Common myeloid progenitor, CD34-positive (primary cell): ENCODE results near the gene CEACAM16.

Source experiments
- CTCF ChIA-PET: fragments of 350-600 bp; sonication (Branson Sonifier 250); formaldehyde crosslinking; loops from one replicate; lab custom pipeline; 2021; ENCODE audit warnings: antibody characterized with exemption; lab: Charles Lee
- POLR2A ChIA-PET: fragments of 350-600 bp; sonication (Branson Sonifier 250); formaldehyde crosslinking; loops from one replicate; lab custom pipeline; 2021; ENCODE audit warnings: antibody characterized with exemption; lab: Charles Lee
- DNase-seq, 3 donors: peaks; one replicate each; pipeline versions ENCODE4 v3.0.0 to v3.0.0-alpha.2; 2013
- H3K27ac ChIP-seq, 2 experiments: 1 replicate in 1 of 2; 2 replicates in 1 of 2; pipeline ENCODE4 v1.7.0; 2013; ENCODE audit warnings: inconsistent platforms in 2 of 2, low read length in 2 of 2, mild to moderate bottlenecking in 2 of 2, low read depth in 1 of 2, moderate library complexity in 1 of 2; ENCODE audit not compliant: severe bottlenecking in 2 of 2, insufficient read depth in 1 of 2, poor library complexity in 1 of 2
- H3K27me3 ChIP-seq, 5 experiments: replicated peaks in 2 of 5; 1 replicate in 3 of 5; 2 replicates in 2 of 5; pipeline versions ENCODE4 v1.6.1 to v1.7.0; 2013; ENCODE audit warnings: low read length in 4 of 5, mild to moderate bottlenecking in 2 of 5, moderate library complexity in 2 of 5, inconsistent platforms in 1 of 5; ENCODE audit not compliant: insufficient read depth in 5 of 5, control insufficient read depth in 4 of 5
- H3K36me3 ChIP-seq, 4 experiments: 1 replicate in 2 of 4; 2 replicates in 2 of 4; pipeline versions ENCODE4 v1.6.1 to v1.7.0; 2013; ENCODE audit warnings: low read length in 3 of 4, control low read depth in 1 of 4, mild to moderate bottlenecking in 1 of 4; ENCODE audit not compliant: control insufficient read depth in 4 of 4, insufficient read depth in 4 of 4
- H3K4me1 ChIP-seq, 4 experiments: 1 replicate in 3 of 4; 2 replicates in 1 of 4; pipeline versions ENCODE4 v1.6.1 to v1.7.1; 2013; ENCODE audit warnings: low read length in 3 of 4, mild to moderate bottlenecking in 3 of 4, control low read depth in 1 of 4, inconsistent platforms in 1 of 4, moderate library complexity in 1 of 4; ENCODE audit not compliant: control insufficient read depth in 4 of 4, insufficient read depth in 4 of 4; ENCODE audit errors: control extremely low read depth in 1 of 4
- H3K4me3 ChIP-seq, 7 experiments: 1 replicate in 4 of 7; 2 replicates in 3 of 7; pipeline versions ENCODE4 v1.5.1 to v1.7.0; 2013; ENCODE audit warnings: mild to moderate bottlenecking in 7 of 7, low read length in 6 of 7, moderate library complexity in 6 of 7, inconsistent platforms in 2 of 7, low read depth in 2 of 7, control low read depth in 1 of 7; ENCODE audit not compliant: insufficient read depth in 4 of 7, control insufficient read depth in 1 of 7; ENCODE audit errors: extremely low read depth in 1 of 7
- H3K9me3 ChIP-seq, 5 experiments: 1 replicate in 4 of 5; 2 replicates in 1 of 5; pipeline versions ENCODE4 v1.6.1 to v1.7.1; 2013; ENCODE audit warnings: low read length in 4 of 5, mild to moderate bottlenecking in 2 of 5, inconsistent platforms in 1 of 5, low read depth in 1 of 5, moderate library complexity in 1 of 5; ENCODE audit not compliant: control insufficient read depth in 4 of 5, insufficient read depth in 2 of 5; ENCODE audit errors: control extremely low read depth in 1 of 5
- WGBS: methylation state at CpG from one replicate; pipeline ENCODE4 v1.1.5; 2013; ENCODE audit not compliant: insufficient coverage; 5-methylcytosine and 5-hydroxymethylcytosine counted together

Gene CEACAM16

DNA sequence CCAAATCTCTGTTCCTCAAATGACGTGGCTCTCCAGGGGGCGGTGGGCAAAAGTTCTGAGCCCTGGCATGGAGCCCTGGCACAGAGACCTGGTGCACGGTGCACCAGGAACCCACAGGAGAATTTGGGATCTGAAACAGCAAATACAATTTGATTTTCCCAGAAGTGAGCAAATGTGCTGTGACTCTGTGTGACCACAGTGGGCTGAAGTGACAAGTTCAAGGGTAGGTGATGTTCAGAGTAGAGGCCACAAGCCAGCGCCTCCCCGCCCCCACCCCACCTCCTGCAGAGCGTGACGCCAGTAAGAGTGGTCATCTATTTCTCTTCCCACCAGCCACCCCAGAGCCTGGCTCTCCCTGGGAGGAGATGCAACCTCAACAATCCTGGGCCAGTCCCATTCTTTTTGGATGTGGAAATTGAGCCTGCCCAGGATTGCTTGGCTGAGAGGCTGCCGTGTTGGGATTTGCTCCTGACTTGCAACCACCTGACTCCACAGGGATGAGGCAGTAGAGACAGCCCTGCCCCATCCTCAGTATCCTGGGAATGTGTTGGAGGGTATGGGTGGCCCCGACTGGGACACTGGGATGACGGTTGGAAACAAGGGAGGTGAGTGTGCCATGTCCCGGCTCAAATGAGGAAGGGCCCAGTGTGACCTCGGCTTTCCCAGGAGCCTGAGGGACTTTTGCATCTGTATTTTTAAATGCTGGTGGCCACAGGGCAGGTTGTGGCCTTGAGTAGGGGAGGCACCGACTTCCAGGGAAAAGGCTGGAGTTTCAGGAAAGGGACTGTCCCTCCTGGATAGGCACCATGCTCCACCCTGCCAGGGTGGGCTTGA is 38.5 kb downstream of the CEACAM16 start:
- Histone ChIP-seq H3K9me3 (no peaks in the 10 kb centered on the region), H3K27me3 (no peaks in the 10 kb centered on the region), H3K27ac (no peak overlapping the region), H3K4me3 (no peak overlapping the region), H3K4me1 (peaks cover 17 to 55% (median 37%) of the 10 kb centered on the region in 4 experiments), H3K36me3 (no peaks in the 10 kb centered on the region)
- ChIA-PET CTCF (interaction anchor here (0.6 to 5.3 kb wide), 7 partner anchors 10 to 1951 kb away, joined by 3 to 53 read pairs (median 4); no protein-coding TSS in a partner anchor), POLR2A (no interaction called here)
- 87% methylated on average over 7 of the region's 13 CpGs for WGBS
- DNase-seq = no peak

DNA sequence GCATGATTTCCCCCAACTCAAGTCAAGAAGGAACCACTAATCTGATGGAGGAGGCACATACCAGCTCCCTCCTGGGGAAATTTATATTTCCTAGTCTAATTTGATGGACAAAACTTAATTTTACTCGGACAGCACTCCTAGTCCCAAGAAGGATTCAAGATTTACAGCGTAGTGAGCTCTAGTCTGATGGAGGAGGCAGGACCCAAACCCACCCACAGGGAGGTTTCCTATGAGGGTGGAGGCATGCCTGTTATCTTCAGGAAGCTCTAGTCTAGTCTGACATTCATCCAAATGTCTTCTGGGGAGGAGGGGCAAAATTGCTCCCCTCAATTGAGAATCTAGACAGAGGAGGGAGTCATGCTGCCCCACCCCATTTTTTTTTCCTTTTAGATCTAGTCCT is 39.2 kb downstream of the CEACAM16 start:
- 83% methylated on average over 2 of the region's 2 CpGs for WGBS
- Histone ChIP-seq H3K27me3 (no peaks in the 10 kb centered on the region), H3K4me1 (peaks cover 17 to 62% (median 44%) of the 10 kb centered on the region in 4 experiments), H3K27ac (no peak overlapping the region), H3K4me3 (no peak overlapping the region), H3K9me3 (no peaks in the 10 kb centered on the region), H3K36me3 (no peaks in the 10 kb centered on the region)
- no peak for DNase-seq
- ChIA-PET POLR2A (interaction anchor here (1.2 kb wide), 1 partner anchor 14 kb away, joined by 3 read pairs; no protein-coding TSS in a partner anchor), CTCF (interaction anchor here (0.7 to 4.7 kb wide), 6 partner anchors 14 to 50 kb away, joined by 3 to 53 read pairs (median 4); no protein-coding TSS in a partner anchor)

- peak in 1 of 3 donors; percentile 49 for DNase-seq
Observed at GRCh38 chr19:44738603-44739558, 39.9 kb downstream of the CEACAM16 start.

DNA sequence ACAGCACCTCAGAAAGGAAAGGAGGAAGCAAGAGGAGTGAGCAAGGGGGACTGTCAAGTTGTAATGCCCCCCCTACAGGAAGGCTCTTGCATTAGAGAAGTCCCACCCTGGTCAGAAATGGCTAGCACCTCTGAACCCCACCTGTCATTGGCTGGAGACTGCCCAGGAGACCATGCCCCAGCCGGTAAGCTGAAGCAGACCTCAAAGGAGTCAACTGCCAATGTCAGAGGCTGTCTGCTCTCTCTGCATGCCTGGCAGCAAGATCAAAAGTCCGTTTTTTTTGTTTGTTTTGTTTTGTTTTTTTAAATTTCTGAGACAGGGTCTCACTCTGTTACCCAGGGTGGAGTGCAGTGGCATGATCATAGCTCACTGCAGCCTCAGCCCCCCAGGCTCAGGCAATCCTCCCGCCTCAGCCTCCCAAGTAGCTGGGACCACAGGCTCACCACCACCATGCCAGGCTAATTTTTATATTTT is 41.4 kb downstream of the CEACAM16 start:
- 54% methylated on average over 3 of the region's 3 CpGs for WGBS
- H3K27ac ChIP-seq = no peak overlapping the region
- ChIA-PET POLR2A (interaction anchor here (0.6 kb wide), 1 partner anchor 44 kb away, joined by 3 read pairs; no protein-coding TSS in a partner anchor), CTCF (interaction anchor here (0.9 to 4.7 kb wide), 5 partner anchors 12 to 30 kb away, joined by 3 to 53 read pairs (median 6); no protein-coding TSS in a partner anchor)
- no peaks in the 10 kb centered on the region for H3K9me3 ChIP-seq
- no peaks in the 10 kb centered on the region for H3K36me3 ChIP-seq
- DNase-seq = peak in 1 of 3 donors; percentile 45
- peaks cover 17 to 82% (median 47%) of the 10 kb centered on the region in 4 experiments for H3K4me1 ChIP-seq
- no peak overlapping the region for H3K4me3 ChIP-seq
- H3K27me3 ChIP-seq = no peaks in the 10 kb centered on the region

More at GRCh38 chr19:44738603-44739558, 39.9 kb downstream of the CEACAM16 start:
- peaks cover 17 to 70% (median 47%) of the 10 kb centered on the region in 4 experiments for H3K4me1 ChIP-seq
- no peak overlapping the region for H3K27ac ChIP-seq
- H3K4me3 ChIP-seq = no peak overlapping the region
- no peaks in the 10 kb centered on the region for H3K36me3 ChIP-seq
- ChIA-PET POLR2A (interaction anchor here (1.2 kb wide), 1 partner anchor 14 kb away, joined by 3 read pairs; no protein-coding TSS in a partner anchor), CTCF (interaction anchor here (0.8 to 4.7 kb wide), 8 partner anchors 10 to 51 kb away, joined by 3 to 53 read pairs (median 4); no protein-coding TSS in a partner anchor)
- H3K9me3 ChIP-seq = no peaks in the 10 kb centered on the region
- H3K27me3 ChIP-seq = no peaks in the 10 kb centered on the region
- 69% methylated on average over 7 of the region's 11 CpGs for WGBS

- Histone ChIP-seq H3K36me3 (no peaks in the 10 kb centered on the region), H3K4me3 (no peak overlapping the region), H3K9me3 (no peaks in the 10 kb centered on the region), H3K27me3 (no peaks in the 10 kb centered on the region), H3K27ac (peak overlapping the region; percentile 66 to 77), H3K4me1 (peaks cover 17 to 84% (median 48%) of the 10 kb centered on the region in 4 experiments)
- CTCF ChIA-PET = interaction anchor here (1.0 to 4.7 kb wide), 9 partner anchors 8 to 29 kb away, joined by 3 to 53 read pairs (median 6); no protein-coding TSS in a partner anchor
- POLR2A ChIA-PET = interaction anchor here (1.5 kb wide), 1 partner anchor 12 kb away, joined by 16 read pairs; no protein-coding TSS in a partner anchor
- 21% methylated on average over 3 of the region's 6 CpGs for WGBS
- no peak for DNase-seq
Observed at GRCh38 chr19:44741258-44741731, 42.3 kb downstream of the CEACAM16 start.

DNA sequence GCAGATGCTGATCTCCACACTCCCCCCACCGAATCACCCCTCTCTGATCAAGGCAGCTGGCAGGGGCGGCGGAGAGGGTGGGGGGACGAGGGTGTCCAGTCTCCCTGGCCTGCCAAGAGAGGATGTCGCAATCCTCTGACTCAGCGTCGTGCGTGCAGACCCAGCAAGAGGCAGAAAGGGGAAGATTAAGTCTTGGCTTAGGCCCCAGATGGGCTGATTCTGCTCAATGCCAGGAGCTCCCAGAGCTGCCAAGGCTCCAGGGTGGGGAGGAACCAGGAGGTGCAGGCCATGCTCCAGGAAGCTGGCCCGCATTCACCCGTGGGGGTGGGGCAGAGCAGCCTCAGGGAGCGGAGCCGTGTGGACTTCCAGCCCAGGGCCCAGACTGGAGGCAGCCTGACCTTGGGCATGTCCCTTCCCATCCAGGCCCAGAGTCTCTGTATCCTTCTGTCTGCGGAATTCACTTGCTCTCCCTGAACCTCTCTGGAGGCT is 42.9 kb downstream of the CEACAM16 start:
- POLR2A ChIA-PET = interaction anchor here (0.8 to 1.5 kb wide), 3 partner anchors 12 to 20 kb away, joined by 3 to 16 read pairs (median 3); no protein-coding TSS in a partner anchor
- no peaks in the 10 kb centered on the region for H3K9me3 ChIP-seq
- peak overlapping the region; percentile 33 to 79 for H3K27ac ChIP-seq
- CTCF ChIA-PET = interaction anchor here (1.1 to 4.7 kb wide), 7 partner anchors 8 to 25 kb away, joined by 4 to 53 read pairs (median 6); no protein-coding TSS in a partner anchor
- peaks cover 17 to 84% (median 52%) of the 10 kb centered on the region in 4 experiments for H3K4me1 ChIP-seq
- 6% methylated on average over 12 of the region's 13 CpGs for WGBS
- H3K27me3 ChIP-seq = no peaks in the 10 kb centered on the region
- H3K4me3 ChIP-seq = peak overlapping the region in 1 of 7 experiments; percentile 48
- H3K36me3 ChIP-seq = no peaks in the 10 kb centered on the region
- peak; percentile 95 to 98 (median 98) for DNase-seq
